T-helper 17 cell (primary cell): Measurements from ENCODE around the gene FAM118A. TPM values are rescaled to one million over a fixed set of nuclear protein-coding genes. Genes with fewer than 3 reads are reported as not detected.
"Not testable (repeated sequence)": the region's sequence is repeated elsewhere in the genome, so short reads cannot be mapped to it uniquely, and the experiment has no call there.

Source experiments
- ATAC-seq: fragments of 150-1000 bp; cut with Tn5 transposase; 2 replicates; pipeline ENCODE4 v1.10.0; 2021; ENCODE audit warnings: mild to moderate bottlenecking, moderate library complexity
- DNase-seq, 3 donors: peaks; one replicate each; pipeline versions ENCODE4 v3.0.0 to v3.0.0-alpha.2; 2020 to 2021
- H3K9me3 ChIP-seq: one replicate; pipeline ENCODE4 v1.7.0; 2013; ENCODE audit warnings: low read length, mild to moderate bottlenecking; ENCODE audit not compliant: control insufficient read depth, poor library complexity, severe bottlenecking
- H3K27ac Mint-ChIP-seq: one replicate; pipeline ENCODE4 v1.8.0; 2022; ENCODE audit warnings: mild to moderate bottlenecking, moderate library complexity, mixed read lengths
- H3K27me3 Mint-ChIP-seq: one replicate; pipeline ENCODE4 v1.8.0; 2022; ENCODE audit warnings: mixed read lengths
- H3K36me3 Mint-ChIP-seq: one replicate; pipeline ENCODE4 v1.8.0; 2022; ENCODE audit warnings: low read depth, mixed read lengths
- H3K4me1 Mint-ChIP-seq: one replicate; pipeline ENCODE4 v1.8.0; 2022; ENCODE audit warnings: mild to moderate bottlenecking, mixed read lengths
- H3K4me3 Mint-ChIP-seq: one replicate; pipeline ENCODE4 v1.8.0; 2022; ENCODE audit warnings: mild to moderate bottlenecking, moderate library complexity, mixed read lengths
- total RNA-seq, 4 donors: library from RNA in 2 of 4; stranded (reverse) in 2 of 4; gene quantifications; one replicate each; pipeline ENCODE4 v1.2.3 and lab custom pipeline; 2022 to 2026

Gene FAM118A
- total RNA-seq, 2 donors from 2014 or later, result 162 to 200 TPM

DNA sequence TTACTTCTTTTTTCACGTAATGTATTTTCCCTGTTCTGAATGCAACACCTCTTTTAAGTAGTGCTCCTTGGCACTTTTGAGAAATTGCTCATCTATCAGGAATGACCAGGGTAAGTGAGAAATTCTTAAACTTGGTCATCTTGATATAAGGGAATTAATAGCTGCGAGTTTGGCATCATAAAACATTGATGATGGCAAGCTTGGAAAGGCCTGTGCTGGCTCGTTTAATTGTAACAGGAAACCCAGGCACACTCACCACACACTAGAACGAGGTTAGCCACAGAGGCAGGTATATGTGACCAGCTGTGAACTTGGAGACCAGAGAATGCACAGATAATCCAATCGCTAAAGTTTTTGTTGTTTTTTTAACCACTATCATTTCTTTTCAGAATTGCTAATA lies 24.3 kb downstream of the FAM118A start:
- Mint-ChIP-seq H3K4me1 (peaks cover 8% of the 10 kb centered on the region), H3K36me3 (peaks cover 5% of the 10 kb centered on the region), H3K27ac (no peak overlapping the region), H3K27me3 (no peaks in the 10 kb centered on the region), H3K4me3 (no peak overlapping the region)
- DNase-seq (no peak), ATAC-seq (no peak)
- H3K9me3 ChIP-seq, result no peaks in the 10 kb centered on the region

DNA sequence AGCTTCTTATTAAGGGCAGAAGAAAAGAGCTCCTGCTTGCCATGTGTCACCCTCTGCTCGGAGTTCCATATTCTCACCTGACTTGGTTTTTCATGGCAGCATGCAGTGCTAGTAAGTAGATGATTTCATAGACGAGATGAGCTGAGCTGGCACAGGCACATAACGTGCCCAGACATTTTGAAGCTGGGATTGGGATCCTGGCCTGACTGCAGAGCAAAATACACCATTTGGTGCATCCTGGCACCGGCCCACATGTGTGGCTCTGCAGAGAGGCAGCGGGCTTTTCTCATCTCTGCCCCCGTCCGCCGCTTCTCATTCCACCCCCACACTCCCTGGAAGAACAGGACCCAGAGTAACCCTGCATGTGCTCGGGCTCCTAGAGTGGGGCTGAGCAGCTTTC lies 24.8 kb downstream of the FAM118A start:
- Mint-ChIP-seq H3K4me3 (no peak overlapping the region), H3K36me3 (peaks cover 5% of the 10 kb centered on the region), H3K27me3 (no peaks in the 10 kb centered on the region), H3K27ac (no peak overlapping the region), H3K4me1 (peaks cover 7% of the 10 kb centered on the region)
- ATAC-seq (no peak), DNase-seq (no peak)
- no peaks in the 10 kb centered on the region for H3K9me3 ChIP-seq

DNA sequence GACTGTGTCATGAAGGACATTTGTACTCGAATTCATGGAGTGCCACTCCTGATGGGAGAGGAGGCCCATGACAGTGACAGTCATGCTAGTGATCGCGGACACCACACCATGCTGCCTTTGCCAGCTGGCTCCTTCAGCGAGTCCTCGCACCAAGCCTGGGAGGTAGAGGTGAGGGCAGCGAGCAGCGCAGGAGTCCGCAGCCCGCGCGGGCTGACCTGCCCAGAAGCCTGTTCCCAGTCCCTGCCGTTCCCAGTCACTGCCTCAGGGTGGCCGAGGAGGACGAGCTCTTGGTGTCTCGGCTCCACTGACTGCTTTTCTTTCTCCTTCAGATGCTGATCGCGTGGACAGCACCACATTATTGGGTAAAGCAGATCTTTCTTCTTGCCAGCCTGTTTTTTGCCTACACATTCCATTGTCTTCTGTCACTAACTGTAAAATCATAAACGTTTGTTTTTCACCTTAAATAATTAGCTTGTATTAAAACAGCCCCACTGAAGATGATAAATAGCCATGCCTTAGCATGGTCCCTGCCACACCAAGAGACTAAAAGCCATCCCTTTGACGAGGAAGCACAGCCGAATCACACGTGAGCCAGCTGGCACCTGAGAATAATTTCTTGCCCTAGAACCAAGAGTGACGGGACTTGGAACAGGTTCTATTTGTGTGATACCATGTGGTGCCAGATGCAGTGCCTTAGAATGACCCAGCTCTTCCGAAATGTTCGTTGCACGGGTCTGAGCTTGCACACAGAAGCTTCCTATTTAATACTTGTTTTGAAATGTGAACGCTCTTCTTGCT lies 25.5 kb downstream of the FAM118A start:
- Mint-ChIP-seq H3K4me1 (peaks cover 10% of the 10 kb centered on the region), H3K27ac (no peak overlapping the region), H3K36me3 (peaks cover 6% of the 10 kb centered on the region), H3K27me3 (no peaks in the 10 kb centered on the region), H3K4me3 (peak overlapping the region; percentile 28)
- ATAC-seq (peak; percentile 14), DNase-seq (no peak)
- no peaks in the 10 kb centered on the region for H3K9me3 ChIP-seq

DNA sequence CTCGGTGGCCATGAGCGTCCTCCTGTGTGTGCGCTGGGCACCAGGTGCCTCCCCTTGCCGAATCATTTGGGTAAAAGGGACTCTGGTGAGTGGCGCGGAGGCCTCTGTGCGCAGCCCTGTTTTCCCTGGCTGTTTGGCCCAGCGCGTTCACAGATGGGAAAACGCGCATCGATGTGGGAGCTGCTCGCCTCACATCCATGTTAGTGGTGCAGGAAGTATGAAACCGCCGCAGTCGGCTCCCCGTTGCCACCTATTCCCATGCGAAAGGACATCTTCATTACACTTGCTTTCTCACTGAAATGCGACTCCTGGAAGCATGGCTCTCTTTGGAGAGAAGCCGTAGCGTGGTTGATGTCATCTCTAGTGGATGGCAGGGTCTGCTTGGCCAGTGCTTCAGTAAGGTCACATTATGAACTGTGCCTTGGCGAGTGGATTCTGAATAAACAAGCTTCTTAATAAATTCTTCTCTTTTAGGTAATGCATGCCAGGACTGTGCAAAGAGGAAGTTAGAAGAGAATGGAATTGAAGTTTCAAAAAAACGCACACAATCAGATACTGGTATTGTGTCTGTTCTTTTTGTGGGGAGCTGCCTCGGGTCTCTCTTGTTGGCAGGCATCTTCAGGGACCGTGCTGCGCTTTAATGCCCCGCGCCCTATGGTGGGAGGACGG lies 26.3 kb downstream of the FAM118A start:
- Mint-ChIP-seq H3K4me1 (peaks cover 12% of the 10 kb centered on the region), H3K27ac (peak overlapping the region; percentile 87), H3K27me3 (no peaks in the 10 kb centered on the region), H3K36me3 (peaks cover 7% of the 10 kb centered on the region), H3K4me3 (peak overlapping the region; percentile 28)
- no peak for DNase-seq
- H3K9me3 ChIP-seq, result no peaks in the 10 kb centered on the region
- no peak for ATAC-seq

DNA sequence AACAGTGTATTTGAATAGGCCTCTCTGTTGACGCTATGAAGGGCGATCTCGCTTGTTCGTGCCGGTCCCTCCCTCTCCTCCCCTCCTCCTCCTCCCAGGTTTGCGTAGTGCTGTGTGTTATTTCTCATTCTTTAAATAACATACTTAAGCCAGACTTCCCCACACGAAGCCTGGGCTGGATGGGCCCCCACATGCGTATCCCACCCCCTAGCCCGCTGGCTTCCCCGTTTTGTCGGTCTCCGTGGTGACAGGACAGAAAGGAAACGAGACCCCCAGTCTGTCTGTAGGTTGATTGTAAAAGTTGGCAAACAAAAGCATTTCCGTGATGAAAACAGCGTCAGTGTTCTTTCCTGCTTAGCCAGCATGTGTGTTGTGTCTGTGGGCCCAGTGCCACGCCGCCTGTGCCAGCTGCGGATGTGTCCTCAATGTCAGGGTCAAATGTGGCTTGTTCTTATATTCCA lies 27.3 kb downstream of the FAM118A start:
- H3K27me3 Mint-ChIP-seq, result no peaks in the 10 kb centered on the region
- peak overlapping the region; percentile 87 for H3K27ac Mint-ChIP-seq
- no peak overlapping the region for H3K4me3 Mint-ChIP-seq
- H3K4me1 Mint-ChIP-seq, result peaks cover 12% of the 10 kb centered on the region
- H3K9me3 ChIP-seq, result no peaks in the 10 kb centered on the region
- H3K36me3 Mint-ChIP-seq, result peaks cover 7% of the 10 kb centered on the region
- no peak for ATAC-seq
- DNase-seq, result no peak

DNA sequence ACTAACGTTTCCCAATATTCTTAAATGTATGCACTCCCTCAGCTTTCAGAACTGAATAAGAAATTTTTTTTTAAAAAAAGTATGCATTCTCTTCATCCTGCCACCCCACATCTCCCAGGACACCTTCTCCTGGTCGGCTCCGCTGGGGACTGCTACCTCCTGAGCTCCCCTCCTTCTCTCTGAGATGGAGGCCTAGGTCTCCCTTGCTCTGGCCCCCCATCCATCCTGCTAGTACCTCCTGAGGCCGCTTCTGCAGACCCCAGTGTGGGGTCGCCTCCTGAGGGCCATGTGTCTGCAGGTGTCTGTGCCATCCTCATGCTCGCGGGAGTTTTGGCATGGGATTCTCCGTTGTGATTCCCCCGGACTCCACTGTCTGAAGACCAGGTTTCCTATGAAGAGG lies 27.8 kb downstream of the FAM118A start:
- H3K27me3 Mint-ChIP-seq, result no peaks in the 10 kb centered on the region
- no peaks in the 10 kb centered on the region for H3K9me3 ChIP-seq
- peaks cover 7% of the 10 kb centered on the region for H3K36me3 Mint-ChIP-seq
- peaks cover 12% of the 10 kb centered on the region for H3K4me1 Mint-ChIP-seq
- H3K27ac Mint-ChIP-seq, result peak overlapping the region; percentile 87
- ATAC-seq (no peak), DNase-seq (no peak)
- H3K4me3 Mint-ChIP-seq, result no peak overlapping the region

DNA sequence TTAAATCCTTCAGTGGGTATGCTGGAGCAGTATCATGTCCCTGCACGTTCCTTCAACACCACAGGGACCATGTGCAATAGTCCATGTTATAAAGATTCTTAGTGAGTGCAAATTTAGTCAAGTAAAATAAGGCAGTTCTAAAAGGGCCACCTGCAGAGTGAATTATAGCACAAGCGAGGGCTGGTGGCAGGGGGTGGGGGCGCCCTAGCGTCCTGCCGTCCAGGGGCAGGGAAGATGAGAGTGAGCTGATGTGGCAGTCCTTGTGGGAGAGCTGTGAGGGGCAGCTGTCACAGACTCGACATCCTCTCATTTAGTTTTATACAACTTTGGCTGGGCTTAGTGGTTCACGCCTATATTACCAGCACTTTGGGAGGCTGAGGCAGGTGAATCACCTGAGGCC lies 29.1 kb downstream of the FAM118A start:
- ATAC-seq (no peak), DNase-seq (no peak)
- H3K4me3 Mint-ChIP-seq, result no peak overlapping the region
- peaks cover 7% of the 10 kb centered on the region for H3K36me3 Mint-ChIP-seq
- peaks cover 12% of the 10 kb centered on the region for H3K4me1 Mint-ChIP-seq
- peak overlapping the region; percentile 87 for H3K27ac Mint-ChIP-seq
- no peaks in the 10 kb centered on the region for H3K9me3 ChIP-seq
- no peaks in the 10 kb centered on the region for H3K27me3 Mint-ChIP-seq

DNA sequence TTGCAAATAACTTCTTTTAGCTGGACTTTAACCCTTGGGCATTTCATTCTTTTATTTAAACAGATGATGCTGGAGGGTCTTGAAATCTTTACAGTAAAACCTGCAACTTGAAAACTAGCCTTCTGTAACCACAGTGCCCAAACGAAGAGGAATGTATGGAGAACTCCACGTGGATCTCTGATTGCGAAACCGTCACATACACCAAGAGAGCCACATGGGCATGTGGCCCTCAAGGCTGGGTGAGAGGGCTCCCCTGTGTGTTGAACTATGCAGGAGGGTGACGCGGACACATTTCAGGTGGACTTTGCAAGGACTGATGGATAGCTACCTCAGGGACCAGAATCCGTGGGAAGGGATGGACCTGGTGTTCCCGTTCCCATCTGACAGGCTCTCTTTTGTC lies 30.6 kb downstream of the FAM118A start:
- peaks cover 7% of the 10 kb centered on the region for H3K4me1 Mint-ChIP-seq
- no peak for DNase-seq
- H3K9me3 ChIP-seq, result no peaks in the 10 kb centered on the region
- peak overlapping the region; percentile 43 for H3K27ac Mint-ChIP-seq
- peak overlapping the region; percentile 36 for H3K4me3 Mint-ChIP-seq
- ATAC-seq, result no peak
- H3K36me3 Mint-ChIP-seq, result peaks cover 7% of the 10 kb centered on the region
- no peaks in the 10 kb centered on the region for H3K27me3 Mint-ChIP-seq

DNA sequence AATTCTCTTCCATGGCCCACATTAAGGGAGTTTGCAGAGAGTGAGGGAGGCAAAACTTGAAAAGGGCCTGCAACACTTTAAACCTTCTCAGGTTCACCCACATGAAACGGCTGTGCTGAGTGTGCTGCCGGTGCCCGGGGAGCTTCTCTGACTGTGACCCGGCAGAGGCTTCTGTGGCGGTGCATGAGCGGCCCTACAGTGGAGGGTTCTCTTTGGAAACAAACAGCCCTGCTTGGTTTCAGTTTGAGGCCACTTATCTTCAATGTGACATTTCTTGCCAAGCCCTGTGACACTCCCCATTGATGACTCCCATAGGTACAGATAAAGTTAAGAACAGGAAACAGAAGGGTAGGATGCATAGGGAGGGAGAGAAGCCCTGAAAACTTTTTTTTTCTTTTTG lies 31.8 kb downstream of the FAM118A start:
- peaks cover 7% of the 10 kb centered on the region for H3K4me1 Mint-ChIP-seq
- peak overlapping the region; percentile 43 for H3K27ac Mint-ChIP-seq
- H3K27me3 Mint-ChIP-seq, result no peaks in the 10 kb centered on the region
- H3K36me3 Mint-ChIP-seq, result peaks cover 8% of the 10 kb centered on the region
- ATAC-seq (peak; percentile 76), DNase-seq (no peak)
- no peaks in the 10 kb centered on the region for H3K9me3 ChIP-seq
- H3K4me3 Mint-ChIP-seq, result no peak overlapping the region

DNA sequence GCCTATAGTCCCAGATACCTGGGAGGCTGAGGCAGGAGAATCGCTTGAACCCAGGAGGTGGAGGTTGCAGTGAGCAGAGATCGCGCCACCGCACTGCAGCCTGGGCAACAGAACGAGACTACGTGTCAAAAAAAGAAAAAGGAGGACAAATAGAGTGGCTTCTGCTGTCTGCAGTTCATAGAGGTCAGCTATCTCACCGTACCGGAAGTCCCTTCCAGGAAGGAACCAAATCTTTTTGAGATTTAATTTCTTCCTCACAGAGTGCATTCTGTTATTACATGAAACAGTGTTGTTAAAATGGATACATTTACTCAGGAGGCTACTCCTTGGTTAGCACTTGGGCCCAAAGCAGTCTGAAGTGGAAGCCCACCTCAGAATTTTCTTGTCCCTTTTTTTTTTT lies 33.4 kb downstream of the FAM118A start:
- Mint-ChIP-seq H3K27me3 (no peaks in the 10 kb centered on the region), H3K36me3 (peaks cover 8% of the 10 kb centered on the region), H3K4me1 (peaks cover 5% of the 10 kb centered on the region), H3K4me3 (no peak overlapping the region), H3K27ac (peak overlapping the region; percentile 75)
- ATAC-seq (no peak), DNase-seq (no peak)
- H3K9me3 ChIP-seq, result no peaks in the 10 kb centered on the region

DNA sequence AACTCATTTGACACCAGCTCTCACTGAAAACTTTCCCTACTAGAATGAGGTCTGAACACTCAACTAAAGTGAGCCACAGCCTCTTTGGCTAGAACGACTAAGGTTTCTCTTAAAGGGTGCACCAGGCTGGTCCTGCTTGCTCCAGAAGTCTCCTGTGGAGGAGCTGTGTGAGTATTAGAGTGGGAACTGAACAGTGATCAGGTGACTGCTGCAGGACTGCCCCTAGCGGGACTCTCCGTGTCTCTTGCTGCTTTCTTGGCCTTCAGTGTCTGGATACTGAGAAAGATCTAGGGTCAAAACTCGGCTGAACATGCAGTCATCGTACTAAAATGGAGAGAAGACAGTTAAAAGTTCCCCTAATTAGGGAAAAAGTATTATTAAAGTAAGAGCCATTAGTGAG lies 34.6 kb downstream of the FAM118A start:
- Mint-ChIP-seq H3K27ac (peak overlapping the region; percentile 75), H3K4me1 (peaks cover 5% of the 10 kb centered on the region), H3K4me3 (no peak overlapping the region), H3K36me3 (peaks cover 8% of the 10 kb centered on the region), H3K27me3 (no peaks in the 10 kb centered on the region)
- no peaks in the 10 kb centered on the region for H3K9me3 ChIP-seq
- DNase-seq (no peak), ATAC-seq (no peak)

DNA sequence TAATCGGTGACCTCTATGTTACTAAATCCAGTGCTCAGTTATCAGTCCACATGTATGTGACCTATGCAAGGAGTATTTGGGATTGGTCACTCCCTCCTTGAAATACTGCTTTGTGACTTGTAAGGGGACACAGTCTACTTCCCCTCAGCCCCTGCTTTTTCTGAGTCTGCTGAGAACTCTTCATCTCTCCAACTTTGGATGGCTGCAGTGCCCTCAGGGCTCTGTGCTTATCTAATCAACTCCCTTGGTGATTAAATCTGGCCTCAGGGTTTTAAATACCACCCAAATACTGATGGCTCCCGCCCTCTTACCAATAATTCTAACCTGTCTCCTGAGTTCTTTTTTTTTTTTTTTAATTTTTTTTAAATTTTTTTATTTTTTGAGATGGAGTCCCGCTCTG lies 40.2 kb downstream of the FAM118A start:
- Mint-ChIP-seq H3K27me3 (no peaks in the 10 kb centered on the region), H3K27ac (no peak overlapping the region)

DNA sequence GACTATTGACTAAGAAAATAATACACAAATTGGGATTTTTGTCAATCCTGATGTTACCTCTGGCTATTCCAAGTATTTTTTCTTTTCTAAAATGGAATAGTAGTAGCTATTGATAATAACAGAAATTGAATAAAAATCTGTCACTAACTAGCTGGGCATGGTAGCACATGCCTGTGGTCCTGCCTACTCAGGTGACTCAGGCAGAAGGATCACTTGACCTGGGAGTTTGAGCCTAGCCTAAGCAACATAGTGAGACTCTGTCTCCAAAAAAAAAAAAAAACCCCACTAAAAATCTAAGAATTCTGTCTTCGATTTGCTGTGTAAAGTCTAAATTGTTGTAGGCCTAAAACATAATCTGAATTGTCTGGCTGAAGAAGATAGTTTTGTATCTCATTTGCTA lies 42.2 kb downstream of the FAM118A start:
- H3K27me3 Mint-ChIP-seq, result no peaks in the 10 kb centered on the region
- peaks cover 3% of the 10 kb centered on the region for H3K36me3 Mint-ChIP-seq
- H3K27ac Mint-ChIP-seq, result no peak overlapping the region
- peaks cover 4% of the 10 kb centered on the region for H3K4me1 Mint-ChIP-seq
- DNase-seq (no peak), ATAC-seq (no peak)
- no peak overlapping the region for H3K4me3 Mint-ChIP-seq
- H3K9me3 ChIP-seq, result no peaks in the 10 kb centered on the region

More for the DNA sequence above, 40.2 kb downstream of the FAM118A start:
- DNase-seq (no peak), ATAC-seq (no peak)
- H3K4me3 Mint-ChIP-seq, result no peak overlapping the region
- H3K9me3 ChIP-seq, result no peaks in the 10 kb centered on the region
- peaks cover 4% of the 10 kb centered on the region for H3K4me1 Mint-ChIP-seq
- H3K36me3 Mint-ChIP-seq, result peaks cover 7% of the 10 kb centered on the region

DNA sequence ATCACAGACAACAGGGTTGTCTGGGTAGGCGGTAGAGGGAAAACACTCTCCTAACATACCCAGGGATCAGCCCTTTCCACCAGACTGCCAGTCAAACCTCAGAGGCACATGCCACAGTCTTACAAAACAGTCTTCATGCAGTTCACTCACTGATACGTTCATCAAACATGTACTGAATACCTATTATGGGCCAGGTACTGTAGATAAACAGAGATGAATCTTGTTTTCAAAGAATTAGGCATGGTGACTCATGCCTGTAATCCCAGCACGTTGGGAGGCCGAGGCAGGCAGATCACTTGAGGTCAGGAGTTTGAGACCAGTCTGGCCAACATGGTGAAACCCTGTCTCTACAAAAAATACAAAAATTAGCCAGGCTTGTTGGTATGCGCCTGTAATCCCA lies 43.0 kb downstream of the FAM118A start:
- H3K4me1 Mint-ChIP-seq, ATAC-seq, DNase-seq, H3K9me3 ChIP-seq, H3K27ac Mint-ChIP-seq, H3K36me3 Mint-ChIP-seq, H3K4me3 Mint-ChIP-seq, H3K27me3 Mint-ChIP-seq: not testable (repeated sequence)
